Vagina (tissue), 2 donors: ENCODE results near the gene OVAAL. TPM values are rescaled to one million over a fixed set of nuclear protein-coding genes. Genes with fewer than 3 reads are reported as not detected.

Experiments used
- DNase-seq, 2 donors: peaks; one replicate each; pipeline ENCODE4 v3.0.0-alpha.2; 2017; ENCODE audit errors: extremely low spot score in 2 of 2
- H3K27ac ChIP-seq: fragments of 200-600 bp; sonication (generic); one replicate; pipeline ENCODE4 v1.5.1; 2019
- H3K27me3 ChIP-seq: fragments of 200-600 bp; sonication (generic); one replicate; pipeline ENCODE4 v1.5.1; 2019
- H3K36me3 ChIP-seq, 2 donors: fragments of 200-600 bp; sonication (generic); one replicate each; pipeline ENCODE4 v1.5.1; 2017 to 2019
- H3K4me1 ChIP-seq: fragments of 200-600 bp; sonication (generic); one replicate; pipeline ENCODE4 v1.5.1; 2019
- H3K4me3 ChIP-seq, 2 donors: fragments of 200-600 bp; sonication (generic); 1 replicate in 1 of 2; 2 replicates in 1 of 2; pipeline ENCODE4 v1.5.1; 2016 to 2019
- H3K9me3 ChIP-seq: fragments of 200-600 bp; sonication (generic); one replicate; pipeline ENCODE4 v1.5.1; 2019
- POLR2A ChIP-seq, 2 donors: fragments of 450-650 bp; IDR thresholded peaks; one replicate each; pipeline ENCODE4 v1.6.1; 2017; ENCODE audit warnings: antibody characterized with exemption in 2 of 2, mild to moderate bottlenecking in 2 of 2, moderate library complexity in 2 of 2
- POLR2AphosphoS5 ChIP-seq, 2 donors: sonication (generic); formaldehyde crosslinking; IDR thresholded peaks; one replicate each; pipeline ENCODE4 v1.9.0; 2017; ENCODE audit warnings: antibody characterized with exemption in 2 of 2, mild to moderate bottlenecking in 2 of 2, low read depth in 1 of 2; ENCODE audit not compliant: insufficient read depth in 1 of 2
- intact Hi-C: fragments of 100-400 bp; cut with DNase I; formaldehyde crosslinking; loops from one replicate; pipeline ENCODE4 v1.15.1; 2023
- total RNA-seq: library from RNA; depleted of rRNA; stranded (reverse); fragments of >200 nt; gene quantifications from one replicate; pipeline ENCODE4 v1.2.3, GENCODE V29; 2016
- TF ChIP-seq, protein P1 (sequence below), 3 experiments: fragments of 450-650 bp in 2 of 3; fragments of 200-600 bp in 1 of 3; sonication (generic) in 1 of 3; IDR thresholded peaks; one replicate each; pipeline ENCODE4 v1.5.1; 2017 to 2019; ENCODE audit warnings: antibody characterized with exemption in 3 of 3, mild to moderate bottlenecking in 2 of 3, moderate library complexity in 2 of 3

The OVAAL gene
- total RNA-seq, 1 donor from 2014 or later = not detected

DNA sequence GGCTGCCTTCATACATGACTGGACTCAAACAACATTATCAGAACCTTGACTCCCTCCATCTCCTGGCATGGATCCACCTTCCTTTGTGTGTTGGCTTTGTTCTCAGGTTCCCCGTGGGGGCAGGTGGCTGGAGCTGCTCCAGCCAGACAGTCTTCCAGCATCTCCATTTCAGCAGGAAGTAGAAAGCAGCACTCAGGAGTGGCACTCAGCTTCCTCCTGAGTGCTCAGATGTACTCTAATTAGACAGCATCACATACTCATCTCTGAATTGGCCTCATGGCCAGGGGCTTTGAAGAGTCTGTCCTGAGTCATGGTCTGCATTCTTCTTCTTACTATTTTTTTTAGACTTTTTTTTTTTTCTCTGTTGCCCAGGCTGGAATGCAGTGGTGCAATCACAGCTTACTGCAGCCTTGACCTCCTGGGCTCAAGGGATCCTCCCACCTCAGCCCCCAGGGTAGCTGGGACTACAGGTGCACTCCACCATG, 27.9 kb downstream of the OVAAL start:
- no peak overlapping the region for H3K4me3 ChIP-seq
- H3K27ac ChIP-seq = no peak overlapping the region
- H3K4me1 ChIP-seq = no peaks in the 10 kb centered on the region
- no peaks in the 10 kb centered on the region for H3K27me3 ChIP-seq
- DNase-seq = no peak
- TF ChIP-seq, protein P1, sequence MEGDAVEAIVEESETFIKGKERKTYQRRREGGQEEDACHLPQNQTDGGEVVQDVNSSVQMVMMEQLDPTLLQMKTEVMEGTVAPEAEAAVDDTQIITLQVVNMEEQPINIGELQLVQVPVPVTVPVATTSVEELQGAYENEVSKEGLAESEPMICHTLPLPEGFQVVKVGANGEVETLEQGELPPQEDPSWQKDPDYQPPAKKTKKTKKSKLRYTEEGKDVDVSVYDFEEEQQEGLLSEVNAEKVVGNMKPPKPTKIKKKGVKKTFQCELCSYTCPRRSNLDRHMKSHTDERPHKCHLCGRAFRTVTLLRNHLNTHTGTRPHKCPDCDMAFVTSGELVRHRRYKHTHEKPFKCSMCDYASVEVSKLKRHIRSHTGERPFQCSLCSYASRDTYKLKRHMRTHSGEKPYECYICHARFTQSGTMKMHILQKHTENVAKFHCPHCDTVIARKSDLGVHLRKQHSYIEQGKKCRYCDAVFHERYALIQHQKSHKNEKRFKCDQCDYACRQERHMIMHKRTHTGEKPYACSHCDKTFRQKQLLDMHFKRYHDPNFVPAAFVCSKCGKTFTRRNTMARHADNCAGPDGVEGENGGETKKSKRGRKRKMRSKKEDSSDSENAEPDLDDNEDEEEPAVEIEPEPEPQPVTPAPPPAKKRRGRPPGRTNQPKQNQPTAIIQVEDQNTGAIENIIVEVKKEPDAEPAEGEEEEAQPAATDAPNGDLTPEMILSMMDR (IDR thresholded peaks at IDR 0.05) = no peak
- no peak for TF ChIP-seq POLR2A (IDR thresholded peaks at IDR 0.05)
- no peaks in the 10 kb centered on the region for H3K36me3 ChIP-seq
- intact Hi-C loops = no loop called here
- no peaks in the 10 kb centered on the region for H3K9me3 ChIP-seq

DNA sequence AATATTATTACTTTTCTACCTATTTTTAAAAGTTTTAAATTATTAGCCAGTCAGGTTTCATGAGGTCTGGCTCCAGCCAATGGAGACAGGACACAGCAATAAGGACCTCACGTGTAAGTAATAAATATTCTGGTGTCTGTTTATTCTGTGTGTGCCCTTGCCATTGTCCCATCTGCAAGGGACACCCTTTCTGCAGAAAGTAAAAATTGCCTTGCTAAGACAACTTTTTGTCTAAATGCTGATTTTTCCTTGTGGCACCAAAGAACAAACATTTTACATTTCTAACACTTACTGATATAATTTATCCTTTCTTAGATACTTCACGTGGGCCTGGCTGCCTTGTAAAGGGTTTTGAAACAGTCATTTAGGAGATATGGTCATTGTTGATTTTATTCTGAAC, 29.4 kb downstream of the OVAAL start:
- Histone ChIP-seq H3K4me3 (no peak overlapping the region), H3K27me3 (no peaks in the 10 kb centered on the region), H3K27ac (no peak overlapping the region), H3K9me3 (no peaks in the 10 kb centered on the region), H3K4me1 (no peaks in the 10 kb centered on the region), H3K36me3 (no peaks in the 10 kb centered on the region)
- DNase-seq = no peak
- intact Hi-C loops = no loop called here
- TF ChIP-seq, protein P1 (IDR thresholded peaks at IDR 0.05) = no peak
- no peak for TF ChIP-seq POLR2AphosphoS5 (IDR thresholded peaks at IDR 0.05; ENCODE audit: insufficient read depth in 1 of 2, low read depth in 1 of 2)
- TF ChIP-seq POLR2A (IDR thresholded peaks at IDR 0.05) = no peak

DNA sequence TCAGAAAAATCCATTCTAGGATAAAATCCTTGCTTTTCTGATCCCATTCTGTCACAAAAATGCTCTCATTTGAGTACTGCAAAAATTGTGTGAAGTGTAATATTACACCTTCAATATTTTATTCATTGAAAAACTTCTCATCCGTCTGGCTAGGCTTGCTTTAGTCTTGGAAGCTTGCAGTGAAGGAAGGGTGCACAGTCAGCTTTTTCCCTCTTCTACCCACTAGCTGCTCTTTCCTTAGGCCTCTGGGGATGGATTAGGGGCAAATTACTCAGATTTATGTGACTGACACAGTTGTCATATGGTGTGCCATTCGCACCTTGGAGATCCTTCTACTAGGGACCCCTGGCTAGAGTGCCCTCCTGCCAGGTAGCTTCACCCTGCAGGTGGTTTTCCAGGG, 32.1 kb downstream of the OVAAL start:
- TF ChIP-seq, protein P1 (IDR thresholded peaks at IDR 0.05) = no peak
- TF ChIP-seq POLR2A (IDR thresholded peaks at IDR 0.05) (no peak), POLR2AphosphoS5 (IDR thresholded peaks at IDR 0.05; ENCODE audit: insufficient read depth in 1 of 2, low read depth in 1 of 2) (no peak)
- no peaks in the 10 kb centered on the region for H3K9me3 ChIP-seq
- intact Hi-C loops = no loop called here
- H3K4me3 ChIP-seq = no peak overlapping the region
- H3K27ac ChIP-seq = no peak overlapping the region
- no peaks in the 10 kb centered on the region for H3K27me3 ChIP-seq
- no peaks in the 10 kb centered on the region for H3K36me3 ChIP-seq
- H3K4me1 ChIP-seq = no peaks in the 10 kb centered on the region
- no peak for DNase-seq

DNA sequence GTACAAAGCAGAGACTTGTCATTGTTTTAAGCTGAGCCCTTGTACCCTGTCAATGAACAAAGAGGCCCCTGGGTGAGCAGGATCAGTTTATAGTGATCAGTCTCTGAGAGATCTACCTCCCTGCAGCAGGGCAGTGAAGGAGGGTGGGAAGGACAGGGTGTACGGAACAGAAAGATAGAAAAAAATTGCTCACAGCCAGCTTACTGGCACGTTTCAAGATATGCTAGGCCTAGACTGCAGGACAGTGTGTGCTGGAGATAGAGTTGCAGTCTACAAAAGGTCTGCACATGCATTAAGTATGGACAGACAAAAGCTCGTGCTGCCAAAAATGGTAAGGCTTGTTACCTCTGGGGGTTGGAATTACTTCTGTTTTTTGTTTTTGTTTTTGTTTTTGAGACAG, 34.6 kb downstream of the OVAAL start:
- TF ChIP-seq POLR2AphosphoS5 (IDR thresholded peaks at IDR 0.05; ENCODE audit: insufficient read depth in 1 of 2, low read depth in 1 of 2) = no peak
- no peak for TF ChIP-seq POLR2A (IDR thresholded peaks at IDR 0.05)
- TF ChIP-seq, protein P1 (IDR thresholded peaks at IDR 0.05) = no peak
- Histone ChIP-seq H3K9me3 (no peaks in the 10 kb centered on the region), H3K27me3 (no peaks in the 10 kb centered on the region), H3K4me3 (no peak overlapping the region), H3K27ac (no peak overlapping the region), H3K4me1 (no peaks in the 10 kb centered on the region), H3K36me3 (no peaks in the 10 kb centered on the region)
- intact Hi-C loops = no loop called here
- DNase-seq = no peak

DNA sequence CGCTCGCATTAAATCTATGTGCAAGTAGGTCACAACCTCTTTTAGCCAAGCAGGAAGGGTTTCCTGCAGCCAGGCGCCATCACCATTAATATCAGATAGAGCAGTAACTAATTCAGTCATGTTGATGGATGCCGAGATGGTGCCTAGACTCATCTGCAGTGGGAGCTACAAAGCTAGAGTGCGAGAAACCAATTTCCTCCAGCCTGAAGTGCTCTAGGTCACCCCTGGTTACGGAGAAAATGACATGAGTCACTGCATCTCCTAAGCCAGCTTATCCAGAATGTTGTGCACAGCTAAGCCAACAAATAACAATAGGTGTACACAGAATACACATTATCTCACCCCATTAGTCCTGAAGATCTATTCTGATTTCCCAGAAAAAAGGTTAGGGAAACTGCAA, 36.0 kb downstream of the OVAAL start:
- intact Hi-C loops = no loop called here
- TF ChIP-seq POLR2A (IDR thresholded peaks at IDR 0.05) (no peak), POLR2AphosphoS5 (IDR thresholded peaks at IDR 0.05; ENCODE audit: insufficient read depth in 1 of 2, low read depth in 1 of 2) (no peak)
- TF ChIP-seq, protein P1 (IDR thresholded peaks at IDR 0.05) = no peak

More for the DNA sequence above, 36.0 kb downstream of the OVAAL start:
- no peak for DNase-seq
- Histone ChIP-seq H3K4me1 (no peaks in the 10 kb centered on the region), H3K27ac (no peak overlapping the region), H3K9me3 (no peaks in the 10 kb centered on the region), H3K4me3 (no peak overlapping the region), H3K36me3 (no peaks in the 10 kb centered on the region), H3K27me3 (no peaks in the 10 kb centered on the region)
